HG03066 (cell line): ENCODE data around the gene ANKRD36.
"Not testable (repeated sequence)": the region's sequence is repeated elsewhere in the genome, so short reads cannot be mapped to it uniquely, and the experiment has no call there.

Experiments
- ATAC-seq: cut with Tn5 transposase; IDR thresholded peaks from one replicate; pipeline ENCODE4 v1.9.1; 2021; ENCODE audit warnings: low read depth; ENCODE audit not compliant: unreplicated experiment

Gene ANKRD36

GRCh38 chr2:97112320-97113049 is 468 bp upstream of the ANKRD36 start:
- ATAC-seq: not testable (repeated sequence)

- not testable (repeated sequence) for ATAC-seq
Measured at GRCh38 chr2:97113882-97114255, 916 bp downstream of the ANKRD36 start.

- not testable (repeated sequence) for ATAC-seq
Measured at GRCh38 chr2:97129090-97129489, 16.1 kb downstream of the ANKRD36 start.

GRCh38 chr2:97144016-97144415 is 31.1 kb downstream of the ANKRD36 start:
- ATAC-seq: not testable (repeated sequence)

GRCh38 chr2:97166548-97166947 is 53.6 kb downstream of the ANKRD36 start:
- not testable (repeated sequence) for ATAC-seq

- ATAC-seq: not testable (repeated sequence)
Measured at GRCh38 chr2:97167938-97168337, 55.0 kb downstream of the ANKRD36 start.

GRCh38 chr2:97168583-97168982 is 55.6 kb downstream of the ANKRD36 start:
- not testable (repeated sequence) for ATAC-seq

- not testable (repeated sequence) for ATAC-seq
Measured at GRCh38 chr2:97180391-97180790, 67.4 kb downstream of the ANKRD36 start.

GRCh38 chr2:97195349-97195748 is 82.4 kb downstream of the ANKRD36 start:
- not testable (repeated sequence) for ATAC-seq

GRCh38 chr2:97197251-97197650 is 84.3 kb downstream of the ANKRD36 start:
- ATAC-seq: not testable (repeated sequence)

- not testable (repeated sequence) for ATAC-seq
Measured at GRCh38 chr2:97200887-97201286, 87.9 kb downstream of the ANKRD36 start.

GRCh38 chr2:97202643-97203250 is 89.8 kb downstream of the ANKRD36 start:
- ATAC-seq: not testable (repeated sequence)

GRCh38 chr2:97210325-97210724 is 97.4 kb downstream of the ANKRD36 start:
- no peak for ATAC-seq

GRCh38 chr2:97215025-97215424 is 102.1 kb downstream of the ANKRD36 start:
- ATAC-seq: not testable (repeated sequence)

- not testable (repeated sequence) for ATAC-seq
Measured at GRCh38 chr2:97230848-97231585, 118.1 kb downstream of the ANKRD36 start.

- not testable (repeated sequence) for ATAC-seq
Measured at GRCh38 chr2:97232981-97233380, 120.0 kb downstream of the ANKRD36 start.

- ATAC-seq: not testable (repeated sequence)
Measured at GRCh38 chr2:97233660-97234295, 120.8 kb downstream of the ANKRD36 start.

- not testable (repeated sequence) for ATAC-seq
Measured at GRCh38 chr2:97261192-97261591, 148.2 kb downstream of the ANKRD36 start.

GRCh38 chr2:97266449-97266848 is 153.5 kb downstream of the ANKRD36 start:
- ATAC-seq: not testable (repeated sequence)

GRCh38 chr2:97267411-97268074 is 154.6 kb downstream of the ANKRD36 start:
- no peak for ATAC-seq
